ELR (cell line): ENCODE data around the gene HOXD13.

ENCODE experiments used
- DNase-seq: peaks from one replicate; pipeline ENCODE4 v3.0.0-alpha.2; 2015; ENCODE audit warnings: low read depth

HOXD13 gene

GRCh38 chr2:176092270-176093144, at the start of gene HOXD13:
Gene HOXD13, plus strand, starts transcription at chr2:176092721. Its CDS starts 170 bp downstream, at chr2:176092891.
- peak; percentile 48 for DNase-seq

- DNase-seq: peak; percentile 17
Measured at GRCh38 chr2:176056406-176056805, 36.1 kb upstream of the HOXD13 start.

GRCh38 chr2:176063958-176064357, 28.6 kb upstream of the HOXD13 start:
- no peak for DNase-seq

GRCh38 chr2:176066645-176067588, 25.6 kb upstream of the HOXD13 start:
- no peak for DNase-seq

GRCh38 chr2:176067589-176068418, 24.7 kb upstream of the HOXD13 start:
- no peak for DNase-seq

- DNase-seq: no peak
Measured at GRCh38 chr2:176068419-176068832, 24.1 kb upstream of the HOXD13 start.

GRCh38 chr2:176071330-176072291, 20.9 kb upstream of the HOXD13 start:
- no peak for DNase-seq

GRCh38 chr2:176072292-176072669, 20.2 kb upstream of the HOXD13 start:
- no peak for DNase-seq

GRCh38 chr2:176072951-176073904, 19.3 kb upstream of the HOXD13 start:
- no peak for DNase-seq

- DNase-seq: no peak
Measured at GRCh38 chr2:176074919-176075425, 17.5 kb upstream of the HOXD13 start.

GRCh38 chr2:176075481-176075880, 17.0 kb upstream of the HOXD13 start:
- peak; percentile 11 for DNase-seq

GRCh38 chr2:176076063-176076462, 16.5 kb upstream of the HOXD13 start:
- DNase-seq: no peak

GRCh38 chr2:176076796-176077195, 15.7 kb upstream of the HOXD13 start:
- no peak for DNase-seq

- no peak for DNase-seq
Measured at GRCh38 chr2:176078541-176079284, 13.8 kb upstream of the HOXD13 start.

GRCh38 chr2:176079285-176079830, 13.2 kb upstream of the HOXD13 start:
- peak; percentile 3 for DNase-seq

GRCh38 chr2:176079831-176080539, 12.5 kb upstream of the HOXD13 start:
- peak; percentile 60 for DNase-seq

GRCh38 chr2:176080540-176081375, 11.8 kb upstream of the HOXD13 start:
- DNase-seq: peak; percentile 6
